B cell (primary cell): ENCODE measurements around the gene FMO4. TPM values are rescaled to one million over a fixed set of nuclear protein-coding genes. Genes with fewer than 3 reads are reported as not detected.

ENCODE experiments used
- ATAC-seq: fragments of 200-7000 bp; cut with Tn5 transposase; one replicate; pipeline ENCODE4 v1.10.0; 2021; ENCODE audit warnings: low read depth, mild to moderate bottlenecking, moderate number of reproducible peaks, moderate library complexity
- CTCF ChIA-PET: fragments of 350-600 bp; sonication (Branson Sonifier 250); formaldehyde crosslinking; loops from one replicate; lab custom pipeline; 2021; ENCODE audit warnings: antibody characterized with exemption, inconsistent platforms; lab: Charles Lee
- POLR2A ChIA-PET: fragments of 350-600 bp; sonication (Branson Sonifier 250); formaldehyde crosslinking; loops from one replicate; lab custom pipeline; 2021; ENCODE audit warnings: antibody characterized with exemption; lab: Charles Lee
- DNase-seq: peaks from one replicate; pipeline ENCODE4 v3.0.0; 2013
- H2AFZ ChIP-seq: 2 replicates; pipeline ENCODE4 v1.6.1; 2012; ENCODE audit warnings: mild to moderate bottlenecking, low read depth, low read length; ENCODE audit not compliant: insufficient read depth, poor library complexity, severe bottlenecking
- H3K27ac ChIP-seq, 2 donors: 1 replicate in 1 of 2; 2 replicates in 1 of 2; pipeline ENCODE4 v1.5.1; 2012 to 2013; ENCODE audit warnings: low read length in 2 of 2, mild to moderate bottlenecking in 2 of 2, moderate library complexity in 1 of 2
- H3K27me3 ChIP-seq, 4 experiments: fragments of 200-600 bp in 1 of 4; sonication (generic) in 1 of 4; replicated peaks in 1 of 4; 1 replicate in 2 of 4; 2 replicates in 2 of 4; pipeline versions ENCODE4 v1.6.1 to v1.7.0; 2013 to 2016; ENCODE audit warnings: low read length in 3 of 4, mild to moderate bottlenecking in 2 of 4, mixed read lengths in 1 of 4, moderate library complexity in 1 of 4; ENCODE audit not compliant: insufficient read depth in 4 of 4, control insufficient read depth in 3 of 4; ENCODE audit errors: control extremely low read depth in 1 of 4
- H3K36me3 ChIP-seq, 2 experiments: replicated peaks in 1 of 2; 1 replicate in 1 of 2; 2 replicates in 1 of 2; pipeline versions ENCODE4 v1.6.1 to v1.7.1; 2013; ENCODE audit warnings: low read length in 1 of 2; ENCODE audit not compliant: insufficient read depth in 2 of 2, control insufficient read depth in 1 of 2; ENCODE audit errors: control extremely low read depth in 1 of 2, extremely low read depth in 1 of 2
- H3K4me1 ChIP-seq, 2 donors: fragments of 200-600 bp in 1 of 2; sonication (generic) in 1 of 2; 1 replicate in 1 of 2; 2 replicates in 1 of 2; pipeline versions ENCODE4 v1.5.1 to v1.6.1; 2013 to 2017; ENCODE audit warnings: low read length in 2 of 2; ENCODE audit not compliant: control insufficient read depth in 2 of 2, insufficient read depth in 2 of 2
- H3K4me2 ChIP-seq: replicated peaks from 2 replicates; pipeline ENCODE3; 2012; ENCODE audit warnings: mild to moderate bottlenecking, low read depth, low read length; ENCODE audit not compliant: poor library complexity, severe bottlenecking
- H3K4me3 ChIP-seq, 5 experiments: fragments of 200-600 bp in 1 of 5; sonication (generic) in 1 of 5; 1 replicate in 3 of 5; 2 replicates in 2 of 5; pipeline versions ENCODE4 v1.5.1 to v1.7.0; 2011 to 2016; ENCODE audit warnings: low read length in 4 of 5, mild to moderate bottlenecking in 4 of 5, low read depth in 2 of 5, control low read depth in 1 of 5, moderate library complexity in 1 of 5; ENCODE audit not compliant: insufficient read depth in 1 of 5; ENCODE audit errors: control extremely low read depth in 1 of 5, extremely low read depth in 1 of 5
- H3K79me2 ChIP-seq: fragments of 200-600 bp; sonication (generic); one replicate; pipeline ENCODE4 v1.6.0; 2016; ENCODE audit warnings: low read length; ENCODE audit not compliant: control insufficient read depth, insufficient read depth
- H3K9ac ChIP-seq: fragments of 200-600 bp; sonication (generic); 2 replicates; pipeline ENCODE4 v1.6.1; 2017; ENCODE audit warnings: mild to moderate bottlenecking, low read length, moderate library complexity
- H3K9me3 ChIP-seq, 3 donors: one replicate each; pipeline versions ENCODE4 v1.6.1 to v1.7.1; 2013; ENCODE audit warnings: low read length in 2 of 3; ENCODE audit not compliant: control insufficient read depth in 2 of 3, insufficient read depth in 1 of 3; ENCODE audit errors: control extremely low read depth in 1 of 3
- H4K20me1 ChIP-seq: 2 replicates; pipeline ENCODE4 v1.6.0; 2012; ENCODE audit warnings: mild to moderate bottlenecking, low read length; ENCODE audit not compliant: insufficient read depth, control insufficient read depth, poor library complexity, severe bottlenecking
- H3K27ac Mint-ChIP-seq: one replicate; pipeline ENCODE4 v1.8.0; 2021; ENCODE audit warnings: mixed read lengths
- H3K27me3 Mint-ChIP-seq: one replicate; pipeline ENCODE4 v1.8.0; 2021; ENCODE audit warnings: mixed read lengths
- H3K4me1 Mint-ChIP-seq: one replicate; pipeline ENCODE4 v1.8.0; 2021; ENCODE audit warnings: mixed read lengths
- H3K4me3 Mint-ChIP-seq: one replicate; pipeline ENCODE4 v1.8.0; 2021; ENCODE audit warnings: mixed read lengths
- H3K9me3 Mint-ChIP-seq: one replicate; pipeline ENCODE4 v1.8.0; 2022; ENCODE audit warnings: mixed read lengths; ENCODE audit not compliant: insufficient read depth
- CTCF ChIP-seq: fragments of 200-600 bp; IDR thresholded peaks from one replicate; pipeline ENCODE4 v1.8.0; 2022; ENCODE audit warnings: antibody characterized with exemption, mild to moderate bottlenecking
- EZH2 ChIP-seq: IDR thresholded peaks from 2 replicates; pipeline ENCODE4 v1.6.1; 2012; ENCODE audit warnings: borderline replicate concordance, low read depth, mild to moderate bottlenecking, moderate library complexity, low read length; ENCODE audit not compliant: insufficient read depth, poor library complexity, severe bottlenecking
- WGBS: methylation state at CpG from one replicate; pipeline ENCODE4 v1.1.5; 2013; ENCODE audit warnings: missing lambda C conversion rate; ENCODE audit not compliant: insufficient coverage; 5-methylcytosine and 5-hydroxymethylcytosine counted together
- intact Hi-C: fragments of 100-400 bp; cut with micrococcal nuclease; formaldehyde crosslinking; loops from one replicate; pipeline ENCODE4 v1.10.0; 2022
- polyA plus RNA-seq: library from polyadenylated mRNA; depleted of rRNA; stranded (reverse); fragments of >200 nt; gene quantifications from 2 replicates; pipeline ENCODE4 v1.2.3, GENCODE V29; 2012
- total RNA-seq, 2 donors: library from RNA; stranded (reverse); fragments of 120-200 nt in 1 of 2; gene quantifications; 1 replicate in 1 of 2; 2 replicates in 1 of 2; pipeline versions ENCODE4 v1.2.3 to v1.2.4, GENCODE V29; 2013 to 2022

FMO4 gene
- total and polyA plus RNA-seq, 2 donors (not counting 1 experiment from before 2014, with no cell fraction given): 2.5 to 3.0 TPM

- H3K27ac Mint-ChIP-seq: no peak overlapping the region
- DNase-seq (no peak), ATAC-seq (no peak)
- peaks cover 24% of the 10 kb centered on the region for H3K9me3 Mint-ChIP-seq
- Histone ChIP-seq H3K79me2 (no peaks in the 10 kb centered on the region), H3K27ac (no peak overlapping the region), H4K20me1 (no peaks in the 10 kb centered on the region), H3K4me3 (no peak overlapping the region), H3K9ac (no peak overlapping the region), H2AFZ (no peak overlapping the region), H3K4me2 (no peak overlapping the region), H3K36me3 (no peaks in the 10 kb centered on the region), H3K9me3 (peaks cover 10 to 32% (median 15%) of the 10 kb centered on the region in 3 donors), H3K4me1 (no peaks in the 10 kb centered on the region), H3K27me3 (no peaks in the 10 kb centered on the region)
- no peaks in the 10 kb centered on the region for H3K4me1 Mint-ChIP-seq
- TF ChIP-seq EZH2: no peak
- TF ChIP-seq CTCF: no peak
- ChIA-PET CTCF (no interaction called here), POLR2A (no interaction called here)
- 100% methylated on average over 3 of the region's 4 CpGs for WGBS
- intact Hi-C loops: no loop called here
- H3K27me3 Mint-ChIP-seq: peaks cover 24% of the 10 kb centered on the region
- no peak overlapping the region for H3K4me3 Mint-ChIP-seq
Measured at GRCh38 chr1:171298696-171299095, 15.3 kb upstream of the FMO4 start.

- DNase-seq: no peak
- TF ChIP-seq EZH2 (no peak), CTCF (no peak)
- no peak overlapping the region for H3K27ac Mint-ChIP-seq
- no peak overlapping the region for H3K9ac ChIP-seq
- H3K4me3 ChIP-seq: no peak overlapping the region
- no peaks in the 10 kb centered on the region for H3K27me3 ChIP-seq
- intact Hi-C loops: no loop called here
- no peaks in the 10 kb centered on the region for H3K4me1 Mint-ChIP-seq
- H3K36me3 ChIP-seq: no peaks in the 10 kb centered on the region
- H3K27ac ChIP-seq: no peak overlapping the region
- H3K27me3 Mint-ChIP-seq: peaks cover 19% of the 10 kb centered on the region
- no peaks in the 10 kb centered on the region for H3K79me2 ChIP-seq
- POLR2A ChIA-PET: no interaction called here
- H2AFZ ChIP-seq: no peak overlapping the region
- ATAC-seq: no peak
- H3K9me3 ChIP-seq: peaks cover 10 to 32% (median 15%) of the 10 kb centered on the region in 3 donors
- CTCF ChIA-PET: interaction anchor here (2.2 kb wide), 1 partner anchor 14 kb away, joined by 5 read pairs; the partner anchor contains the start of gene FMO4
- H3K4me2 ChIP-seq: no peak overlapping the region
- WGBS: 92% methylated on average over 1 of the region's 2 CpGs
- H4K20me1 ChIP-seq: no peaks in the 10 kb centered on the region
- H3K4me1 ChIP-seq: no peaks in the 10 kb centered on the region
- peaks cover 24% of the 10 kb centered on the region for H3K9me3 Mint-ChIP-seq
- no peak overlapping the region for H3K4me3 Mint-ChIP-seq
Measured at GRCh38 chr1:171299342-171299741, 14.6 kb upstream of the FMO4 start.
